PFSK-1 (cell line): ENCODE data around the gene MAMLD1.

Experiments
- FOXP2 ChIP-seq: optimal IDR thresholded peaks from 2 replicates; pipeline ENCODE3; 2011; ENCODE audit warnings: borderline replicate concordance, control low read depth, inconsistent platforms; ENCODE audit not compliant: insufficient read depth; ENCODE audit errors: extremely low read length, extremely low read depth
- POLR2AphosphoS5 ChIP-seq: IDR thresholded peaks from 2 replicates; pipeline ENCODE4 v1.6.1; 2012; ENCODE audit warnings: low read depth, mild to moderate bottlenecking, control low read depth, low read length, moderate library complexity
- SIN3A ChIP-seq: IDR thresholded peaks from 2 replicates; pipeline ENCODE4 v1.6.1; 2012; ENCODE audit warnings: mild to moderate bottlenecking, low read length, moderate library complexity, borderline replicate concordance; ENCODE audit not compliant: insufficient read depth
- TAF1 ChIP-seq: IDR thresholded peaks from 2 replicates; pipeline ENCODE4 v1.6.1; 2012; ENCODE audit warnings: low read length, control low read depth, borderline replicate concordance; ENCODE audit not compliant: insufficient read depth
- TF ChIP-seq, protein P1 (sequence below), 2 experiments: IDR thresholded peaks; 2 replicates each; pipeline versions ENCODE4 v1.6.1 to v1.8.0; 2011 to 2012; ENCODE audit warnings: low read depth in 2 of 2, low read length in 2 of 2, control low read depth in 1 of 2, inconsistent platforms in 1 of 2, mild to moderate bottlenecking in 1 of 2, moderate library complexity in 1 of 2; ENCODE audit not compliant: insufficient read depth in 1 of 2

DNA sequence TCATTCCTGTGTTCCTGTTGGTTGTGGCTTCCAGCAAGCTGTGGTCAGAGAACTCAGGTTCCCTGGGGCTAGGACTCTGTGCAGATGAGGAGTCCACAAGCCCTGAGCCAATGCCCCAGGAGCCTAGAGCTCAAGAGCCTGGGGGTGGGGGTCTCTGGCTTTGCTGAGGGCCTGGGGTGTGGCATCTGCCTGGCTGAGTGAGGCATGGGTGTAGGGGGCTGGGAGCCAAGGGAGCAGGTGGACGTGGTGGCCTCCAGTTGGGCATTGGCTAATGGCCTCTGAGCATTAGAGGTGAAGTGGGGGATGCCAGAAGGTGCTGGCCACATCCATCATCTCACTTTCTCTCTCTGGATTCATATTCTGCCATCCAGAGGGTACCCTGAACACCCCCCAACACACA, 5.3 kb upstream of the MAMLD1 start:
- TF ChIP-seq, protein P1, sequence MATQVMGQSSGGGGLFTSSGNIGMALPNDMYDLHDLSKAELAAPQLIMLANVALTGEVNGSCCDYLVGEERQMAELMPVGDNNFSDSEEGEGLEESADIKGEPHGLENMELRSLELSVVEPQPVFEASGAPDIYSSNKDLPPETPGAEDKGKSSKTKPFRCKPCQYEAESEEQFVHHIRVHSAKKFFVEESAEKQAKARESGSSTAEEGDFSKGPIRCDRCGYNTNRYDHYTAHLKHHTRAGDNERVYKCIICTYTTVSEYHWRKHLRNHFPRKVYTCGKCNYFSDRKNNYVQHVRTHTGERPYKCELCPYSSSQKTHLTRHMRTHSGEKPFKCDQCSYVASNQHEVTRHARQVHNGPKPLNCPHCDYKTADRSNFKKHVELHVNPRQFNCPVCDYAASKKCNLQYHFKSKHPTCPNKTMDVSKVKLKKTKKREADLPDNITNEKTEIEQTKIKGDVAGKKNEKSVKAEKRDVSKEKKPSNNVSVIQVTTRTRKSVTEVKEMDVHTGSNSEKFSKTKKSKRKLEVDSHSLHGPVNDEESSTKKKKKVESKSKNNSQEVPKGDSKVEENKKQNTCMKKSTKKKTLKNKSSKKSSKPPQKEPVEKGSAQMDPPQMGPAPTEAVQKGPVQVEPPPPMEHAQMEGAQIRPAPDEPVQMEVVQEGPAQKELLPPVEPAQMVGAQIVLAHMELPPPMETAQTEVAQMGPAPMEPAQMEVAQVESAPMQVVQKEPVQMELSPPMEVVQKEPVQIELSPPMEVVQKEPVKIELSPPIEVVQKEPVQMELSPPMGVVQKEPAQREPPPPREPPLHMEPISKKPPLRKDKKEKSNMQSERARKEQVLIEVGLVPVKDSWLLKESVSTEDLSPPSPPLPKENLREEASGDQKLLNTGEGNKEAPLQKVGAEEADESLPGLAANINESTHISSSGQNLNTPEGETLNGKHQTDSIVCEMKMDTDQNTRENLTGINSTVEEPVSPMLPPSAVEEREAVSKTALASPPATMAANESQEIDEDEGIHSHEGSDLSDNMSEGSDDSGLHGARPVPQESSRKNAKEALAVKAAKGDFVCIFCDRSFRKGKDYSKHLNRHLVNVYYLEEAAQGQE (IDR thresholded peaks at IDR 0.05; ENCODE audit: insufficient read depth in 1 of 2, low read depth in 2 of 2, low read length in 2 of 2) = no peak
- TF ChIP-seq TAF1 (no peak), POLR2AphosphoS5 (no peak), SIN3A (no peak), FOXP2 (no peak)
